WTC11 (cell line): Measurements from ENCODE around the gene SPAG8. TPM values are rescaled to one million over a fixed set of nuclear protein-coding genes. Genes with fewer than 3 reads are reported as not detected.

Experiments used
- ATAC-seq: fragments of 200-7000 bp; cut with Tn5 transposase; 2 replicates; pipeline ENCODE4 v1.10.0; 2021; ENCODE audit warnings: mild to moderate bottlenecking, moderate library complexity
- CTCF ChIA-PET: fragments of 300-600 bp; sonication (Branson Sonifier 250); formaldehyde crosslinking; loops from one replicate; lab custom pipeline; 2021; ENCODE audit warnings: antibody characterized with exemption; lab: Charles Lee
- POLR2A ChIA-PET: fragments of 350-600 bp; sonication (Branson Sonifier 250); formaldehyde crosslinking; loops from one replicate; lab custom pipeline; 2021; ENCODE audit warnings: antibody characterized with exemption; lab: Charles Lee
- DNase-seq: peaks from one replicate; pipeline ENCODE4 v3.0.0; 2021; ENCODE audit warnings: low spot score
- H3K27ac Mint-ChIP-seq: 2 replicates; pipeline ENCODE4 v1.8.0; 2021; ENCODE audit warnings: mixed read lengths
- H3K27me3 Mint-ChIP-seq: 2 replicates; pipeline ENCODE4 v1.8.0; 2021; ENCODE audit warnings: low read depth, mild to moderate bottlenecking, moderate library complexity, mixed read lengths
- H3K36me3 Mint-ChIP-seq: 2 replicates; pipeline ENCODE4 v1.8.0; 2021; ENCODE audit warnings: mixed read lengths
- H3K4me1 Mint-ChIP-seq: 2 replicates; pipeline ENCODE4 v1.8.0; 2022; ENCODE audit warnings: mixed read lengths
- H3K4me3 Mint-ChIP-seq: 2 replicates; pipeline ENCODE4 v1.8.0; 2021; ENCODE audit warnings: mild to moderate bottlenecking, moderate library complexity, mixed read lengths
- H3K9me3 Mint-ChIP-seq: 2 replicates; pipeline ENCODE4 v1.8.0; 2021; ENCODE audit warnings: mixed read lengths
- CDX4 ChIP-seq: fragments of 250-450 bp; sonication (Bioruptor Pico); IDR thresholded peaks from 2 replicates; pipeline ENCODE4 v1.9.0; 2021; ENCODE audit warnings: moderate library complexity, mild to moderate bottlenecking, inconsistent platforms, borderline replicate concordance
- FOXK1 ChIP-seq: sonication (generic); formaldehyde crosslinking; IDR thresholded peaks from 2 replicates; pipeline ENCODE4 v1.8.0; 2022; ENCODE audit warnings: mild to moderate bottlenecking, moderate library complexity, missing genetic modification reagents
- GABPB1 ChIP-seq: sonication (generic); formaldehyde crosslinking; IDR thresholded peaks from 2 replicates; pipeline ENCODE4 v1.8.1; 2023; ENCODE audit warnings: mild to moderate bottlenecking, missing genetic modification reagents
- GRHL2 ChIP-seq: fragments of 250-450 bp; sonication (Bioruptor Pico); IDR thresholded peaks from 2 replicates; pipeline ENCODE4 v1.8.0; 2022; ENCODE audit warnings: mild to moderate bottlenecking, moderate library complexity; ENCODE audit not compliant: insufficient replicate concordance, severe bottlenecking
- HMGXB4 ChIP-seq: sonication (generic); formaldehyde crosslinking; IDR thresholded peaks from 2 replicates; pipeline ENCODE4 v1.8.1; 2023; ENCODE audit warnings: mild to moderate bottlenecking, moderate library complexity, missing genetic modification reagents
- MLX ChIP-seq: sonication (generic); formaldehyde crosslinking; IDR thresholded peaks from 2 replicates; pipeline ENCODE4 v1.8.1; 2023; ENCODE audit warnings: mild to moderate bottlenecking, missing genetic modification reagents, moderate library complexity
- MYBL2 ChIP-seq: sonication (generic); formaldehyde crosslinking; IDR thresholded peaks from 2 replicates; pipeline ENCODE4 v1.8.1; 2023; ENCODE audit warnings: mild to moderate bottlenecking, moderate library complexity, missing genetic modification reagents
- NFYB ChIP-seq: sonication (generic); formaldehyde crosslinking; conservative IDR thresholded peaks from 2 replicates; pipeline ENCODE4 v1.8.0; 2022; ENCODE audit warnings: low read depth, missing genetic modification reagents
- NR2C2 ChIP-seq: sonication (generic); formaldehyde crosslinking; IDR thresholded peaks from 2 replicates; pipeline ENCODE4 v1.8.0; 2022; ENCODE audit warnings: mild to moderate bottlenecking, missing genetic modification reagents
- OVOL2 ChIP-seq: fragments of 250-450 bp; sonication (Bioruptor Pico); IDR thresholded peaks from 2 replicates; pipeline ENCODE4 v1.9.0; 2021; ENCODE audit warnings: mild to moderate bottlenecking, borderline replicate concordance
- TCF7 ChIP-seq: sonication (generic); formaldehyde crosslinking; IDR thresholded peaks from 2 replicates; pipeline ENCODE4 v1.8.0; 2022; ENCODE audit warnings: mild to moderate bottlenecking, low read depth, missing genetic modification reagents, moderate library complexity
- ZNF219 ChIP-seq: sonication (generic); formaldehyde crosslinking; IDR thresholded peaks from 2 replicates; pipeline ENCODE4 v1.8.0; 2023; ENCODE audit warnings: missing genetic modification reagents, mild to moderate bottlenecking, borderline replicate concordance
- ZNF263 ChIP-seq: sonication (generic); formaldehyde crosslinking; IDR thresholded peaks from 2 replicates; pipeline ENCODE4 v1.8.1; 2022; ENCODE audit warnings: low read depth, mild to moderate bottlenecking, moderate library complexity, missing genetic modification reagents
- ZNF532 ChIP-seq: fragments of 250-450 bp; sonication (Bioruptor Pico); IDR thresholded peaks from 2 replicates; pipeline ENCODE4 v1.9.0; 2021; ENCODE audit warnings: mild to moderate bottlenecking, borderline replicate concordance
- total RNA-seq: library from RNA; stranded (reverse); gene quantifications from 3 replicates; pipeline ENCODE4 v1.2.3, GENCODE V29; 2021
- TF ChIP-seq, protein P1 (sequence below): sonication (generic); formaldehyde crosslinking; IDR thresholded peaks from 2 replicates; pipeline ENCODE4 v1.8.1; 2023; ENCODE audit warnings: mild to moderate bottlenecking, missing genetic modification reagents, moderate library complexity

Gene SPAG8
- total RNA-seq, 1 experiment from 2014 or later: 0.72 TPM

- TF ChIP-seq ZNF219 (CRISPR knock-in tag) (no peak), NR2C2 (no peak)
Observed at GRCh38 chr9:35771075-35771433, 41.0 kb downstream of the SPAG8 start (continued).

DNA sequence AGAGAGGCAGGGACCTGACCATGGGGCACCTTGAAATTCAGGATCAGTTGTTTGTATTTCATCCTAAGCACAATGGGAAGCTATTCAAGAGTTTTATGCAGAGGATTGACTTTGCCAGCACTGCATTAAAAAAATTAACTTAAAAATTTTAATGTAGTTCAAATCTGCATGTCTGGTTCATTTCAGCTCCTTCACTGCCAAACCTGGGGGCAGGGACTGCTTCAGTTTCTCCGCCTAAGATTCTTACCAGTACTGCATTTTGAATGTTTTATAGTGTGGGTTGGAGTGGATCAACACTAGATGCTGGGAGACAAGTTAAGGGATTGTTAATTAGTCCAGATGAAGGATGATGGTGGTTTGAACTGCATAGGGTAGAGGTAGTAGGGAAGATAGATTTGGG lies 42.3 kb downstream of the SPAG8 start:
- no peak for ATAC-seq
- H3K9me3 Mint-ChIP-seq: no peaks in the 10 kb centered on the region
- CTCF ChIA-PET: interaction anchor here (3.3 kb wide), 1 partner anchor 20 kb away, joined by 18 read pairs; no protein-coding TSS in a partner anchor

DNA sequence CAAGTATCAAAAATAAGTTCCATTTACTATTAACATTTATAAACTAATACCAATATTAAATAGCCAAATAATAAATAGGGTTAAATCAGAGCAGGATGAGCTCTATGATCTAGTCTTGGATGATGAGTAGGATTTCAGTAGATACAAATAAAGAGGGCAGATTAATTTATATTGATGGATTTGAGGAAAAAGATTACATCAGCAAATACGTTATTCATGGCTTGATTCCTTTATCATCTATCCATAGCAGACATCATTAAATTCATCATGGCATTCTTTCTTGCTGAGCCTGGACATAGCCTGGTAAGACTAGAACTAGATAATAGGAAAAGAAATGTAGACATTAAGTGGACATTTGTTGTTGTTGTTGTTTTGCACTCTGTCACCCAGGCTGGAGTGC lies 44.6 kb downstream of the SPAG8 start:
- TF ChIP-seq CDX4 (CRISPR knock-in tag): no peak
- TF ChIP-seq GRHL2 (CRISPR knock-in tag): no peak
- TF ChIP-seq GABPB1 (CRISPR knock-in tag): no peak
- TF ChIP-seq MLX (CRISPR knock-in tag): no peak
- TF ChIP-seq OVOL2 (CRISPR knock-in tag): no peak
- TF ChIP-seq, protein P1, sequence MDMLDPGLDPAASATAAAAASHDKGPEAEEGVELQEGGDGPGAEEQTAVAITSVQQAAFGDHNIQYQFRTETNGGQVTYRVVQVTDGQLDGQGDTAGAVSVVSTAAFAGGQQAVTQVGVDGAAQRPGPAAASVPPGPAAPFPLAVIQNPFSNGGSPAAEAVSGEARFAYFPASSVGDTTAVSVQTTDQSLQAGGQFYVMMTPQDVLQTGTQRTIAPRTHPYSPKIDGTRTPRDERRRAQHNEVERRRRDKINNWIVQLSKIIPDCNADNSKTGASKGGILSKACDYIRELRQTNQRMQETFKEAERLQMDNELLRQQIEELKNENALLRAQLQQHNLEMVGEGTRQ: no peak
- no peak for TF ChIP-seq ZNF263 (CRISPR knock-in tag)
- TF ChIP-seq, all 79 proteins: peak for 0
- H3K4me3 Mint-ChIP-seq: no peak overlapping the region
- no peaks in the 10 kb centered on the region for H3K9me3 Mint-ChIP-seq
- no peak for ATAC-seq
- ChIA-PET POLR2A (no interaction called here), CTCF (interaction anchor here (0.7 to 1.8 kb wide), 3 partner anchors 9 to 71 kb away, joined by 3 to 8 read pairs (median 4); no protein-coding TSS in a partner anchor)
- no peak for DNase-seq
- no peak overlapping the region for H3K27ac Mint-ChIP-seq
- H3K36me3 Mint-ChIP-seq: no peaks in the 10 kb centered on the region
- H3K4me1 Mint-ChIP-seq: peaks cover 5% of the 10 kb centered on the region; the same call in 1 of the 2 replicates
- no peaks in the 10 kb centered on the region for H3K27me3 Mint-ChIP-seq

More for the DNA sequence above, 42.3 kb downstream of the SPAG8 start:
- no peak for DNase-seq
- H3K4me1 Mint-ChIP-seq: peaks cover 3% of the 10 kb centered on the region
- no peak overlapping the region for H3K4me3 Mint-ChIP-seq
- no peak overlapping the region for H3K27ac Mint-ChIP-seq
- TF ChIP-seq HMGXB4 (CRISPR knock-in tag): no peak
- TF ChIP-seq, all 79 proteins: peak for 0
- Mint-ChIP-seq H3K36me3 (no peaks in the 10 kb centered on the region), H3K27me3 (no peaks in the 10 kb centered on the region)
- POLR2A ChIA-PET: no interaction called here

DNA sequence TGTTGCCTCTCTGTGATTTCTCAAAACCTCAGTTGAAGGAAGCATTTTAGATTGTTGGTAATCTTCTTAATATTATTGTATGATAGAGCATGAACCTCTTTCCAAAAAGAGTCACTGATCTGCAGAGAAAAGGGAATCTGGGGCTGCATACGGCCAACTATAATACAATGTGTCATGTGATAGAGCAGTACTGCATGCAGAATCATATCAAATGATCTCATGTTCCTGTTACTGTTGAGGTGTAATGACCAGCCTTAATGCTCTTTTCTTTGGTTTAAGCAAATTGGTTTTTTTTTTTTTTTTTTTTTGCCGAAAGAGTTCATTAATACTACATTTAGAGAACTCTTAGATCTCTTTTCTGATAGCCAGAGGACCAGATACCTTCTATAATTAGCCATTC lies 45.1 kb downstream of the SPAG8 start:
- H3K36me3 Mint-ChIP-seq: no peaks in the 10 kb centered on the region
- DNase-seq: no peak
- TF ChIP-seq MYBL2 (CRISPR knock-in tag) (no peak), NFYB (CRISPR knock-in tag) (no peak), ZNF532 (CRISPR knock-in tag) (no peak), FOXK1 (CRISPR knock-in tag) (no peak), TCF7 (no peak)
- ATAC-seq: no peak
- ChIA-PET POLR2A (no interaction called here), CTCF (interaction anchor here (1.1 kb wide), 1 partner anchor 70 kb away, joined by 3 read pairs; no protein-coding TSS in a partner anchor)
- H3K27me3 Mint-ChIP-seq: no peaks in the 10 kb centered on the region
- H3K4me3 Mint-ChIP-seq: no peak overlapping the region
- H3K27ac Mint-ChIP-seq: no peak overlapping the region
- peaks cover 9% of the 10 kb centered on the region for H3K4me1 Mint-ChIP-seq
- H3K9me3 Mint-ChIP-seq: no peaks in the 10 kb centered on the region
